GM18499 (cell line): ENCODE results near the gene KANSL2.
"Not testable (repeated sequence)": the region's sequence is repeated elsewhere in the genome, so short reads cannot be mapped to it uniquely, and the experiment has no call there.

Experiments used
- ATAC-seq: cut with Tn5 transposase; IDR thresholded peaks from one replicate; pipeline ENCODE4 v1.9.1; 2021; ENCODE audit warnings: moderate number of reproducible peaks; ENCODE audit not compliant: insufficient read depth, unreplicated experiment

The KANSL2 gene, protein sequence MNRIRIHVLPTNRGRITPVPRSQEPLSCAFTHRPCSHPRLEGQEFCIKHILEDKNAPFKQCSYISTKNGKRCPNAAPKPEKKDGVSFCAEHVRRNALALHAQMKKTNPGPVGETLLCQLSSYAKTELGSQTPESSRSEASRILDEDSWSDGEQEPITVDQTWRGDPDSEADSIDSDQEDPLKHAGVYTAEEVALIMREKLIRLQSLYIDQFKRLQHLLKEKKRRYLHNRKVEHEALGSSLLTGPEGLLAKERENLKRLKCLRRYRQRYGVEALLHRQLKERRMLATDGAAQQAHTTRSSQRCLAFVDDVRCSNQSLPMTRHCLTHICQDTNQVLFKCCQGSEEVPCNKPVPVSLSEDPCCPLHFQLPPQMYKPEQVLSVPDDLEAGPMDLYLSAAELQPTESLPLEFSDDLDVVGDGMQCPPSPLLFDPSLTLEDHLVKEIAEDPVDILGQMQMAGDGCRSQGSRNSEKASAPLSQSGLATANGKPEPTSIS

DNA sequence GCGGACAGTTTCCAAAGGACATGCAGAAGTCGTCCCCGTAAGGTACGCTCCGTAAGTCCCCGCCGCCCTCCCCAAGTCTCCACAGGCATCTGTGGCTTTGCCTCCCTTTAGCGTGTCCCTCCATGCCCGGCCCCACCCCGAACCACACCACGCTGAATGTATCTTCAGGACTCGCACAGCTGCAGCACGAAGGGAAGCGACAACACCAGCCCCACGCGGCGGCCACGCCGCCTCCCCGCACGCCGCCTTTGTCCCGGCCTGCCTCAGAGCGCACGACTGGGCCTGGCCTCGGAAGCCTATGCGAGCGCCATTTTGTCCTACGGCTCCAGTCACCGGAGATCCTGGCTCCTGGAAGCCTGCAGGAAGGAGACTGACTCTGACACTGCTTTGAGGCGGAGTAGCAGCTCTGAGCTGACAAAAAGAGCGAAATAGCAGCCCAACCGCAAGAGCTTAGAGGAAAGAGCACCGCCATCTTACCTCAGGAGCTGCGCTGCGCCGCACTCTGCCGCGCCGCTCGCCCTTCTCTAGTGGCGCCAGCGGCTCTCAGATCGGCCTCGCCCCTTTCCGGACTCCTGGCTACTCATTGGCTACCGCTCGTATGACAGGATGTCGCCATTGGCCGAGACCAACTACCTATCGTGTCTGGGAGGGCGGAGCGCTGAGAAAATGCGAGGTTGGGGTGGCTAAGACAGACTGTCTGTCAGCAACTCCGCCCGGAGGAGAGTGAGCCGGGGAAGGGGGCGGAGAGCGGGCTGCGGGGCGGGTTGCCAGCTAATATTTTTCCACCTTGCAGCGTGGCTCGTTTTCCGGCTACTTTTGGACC is at the start of gene KANSL2:
KANSL2 (minus strand) TSS at position 529 of the 823 bp plus-strand sequence. CDS start 606 bp downstream, outside the sequence.
- ATAC-seq, result peak; percentile 98

GRCh38 chr12:48728807-48729206 is 46.8 kb upstream of the KANSL2 start:
- ATAC-seq, result no peak

DNA sequence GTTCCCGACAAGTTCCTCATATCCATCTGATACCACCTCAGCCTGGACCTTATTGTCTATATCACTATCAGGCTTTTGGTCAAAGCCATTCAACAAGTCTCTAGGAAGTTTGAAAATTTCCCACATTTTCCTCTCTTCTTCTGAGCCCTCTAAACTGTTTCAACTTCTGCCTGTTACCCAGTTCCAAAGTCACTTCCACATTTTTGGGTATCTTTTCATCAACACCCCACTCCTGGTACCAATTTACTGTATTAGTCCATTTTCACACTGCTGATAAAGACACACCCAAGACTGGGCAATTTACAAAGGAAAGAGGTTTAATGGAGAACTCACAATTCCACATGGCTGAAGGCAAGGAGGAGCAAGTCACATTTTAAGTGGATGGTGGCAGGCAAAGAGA is 38.7 kb upstream of the KANSL2 start:
- not testable (repeated sequence) for ATAC-seq

DNA sequence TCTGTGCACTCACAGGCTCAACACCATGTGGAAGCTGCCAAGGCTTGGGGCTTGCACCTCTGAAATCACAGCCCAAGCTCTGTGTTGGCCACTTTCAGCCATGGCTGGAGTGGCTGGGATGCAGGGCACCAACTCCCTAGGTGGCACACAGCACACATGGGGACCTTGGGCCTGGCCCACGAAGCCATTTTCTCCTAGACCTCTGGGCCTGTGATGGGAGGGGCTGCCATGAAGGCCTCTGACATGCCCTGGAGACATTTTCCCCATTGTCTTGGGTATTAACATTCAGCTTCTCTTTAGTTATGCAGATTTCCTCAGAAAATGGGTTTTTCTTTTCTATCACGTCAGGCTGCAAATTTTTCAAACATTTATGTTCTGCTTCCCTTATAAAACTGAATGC is 38.1 kb upstream of the KANSL2 start:
- not testable (repeated sequence) for ATAC-seq

- not testable (repeated sequence) for ATAC-seq
These were observed 37.0 kb upstream of the KANSL2 start for GRCh38 chr12:48719002-48719401.

GRCh38 chr12:48717252-48717695 is 35.2 kb upstream of the KANSL2 start:
- ATAC-seq, result no peak

- ATAC-seq, result peak; percentile 89
These were observed 34.6 kb upstream of the KANSL2 start, which contains the start of gene CCNT1 for GRCh38 chr12:48716493-48717251. TSS of gene CCNT1 (minus strand) at chr12:48716707. CDS start at chr12:48716675, 32 bp downstream.

- no peak for ATAC-seq
These were observed 34.1 kb upstream of the KANSL2 start for GRCh38 chr12:48716168-48716492.

- ATAC-seq, result no peak
These were observed 30.2 kb upstream of the KANSL2 start for GRCh38 chr12:48712209-48712608.

GRCh38 chr12:48698822-48699221 is 16.8 kb upstream of the KANSL2 start:
- not testable (repeated sequence) for ATAC-seq

GRCh38 chr12:48696626-48697025 is 14.6 kb upstream of the KANSL2 start:
- no peak for ATAC-seq

- no peak for ATAC-seq
These were observed 13.8 kb upstream of the KANSL2 start for GRCh38 chr12:48695859-48696258.

DNA sequence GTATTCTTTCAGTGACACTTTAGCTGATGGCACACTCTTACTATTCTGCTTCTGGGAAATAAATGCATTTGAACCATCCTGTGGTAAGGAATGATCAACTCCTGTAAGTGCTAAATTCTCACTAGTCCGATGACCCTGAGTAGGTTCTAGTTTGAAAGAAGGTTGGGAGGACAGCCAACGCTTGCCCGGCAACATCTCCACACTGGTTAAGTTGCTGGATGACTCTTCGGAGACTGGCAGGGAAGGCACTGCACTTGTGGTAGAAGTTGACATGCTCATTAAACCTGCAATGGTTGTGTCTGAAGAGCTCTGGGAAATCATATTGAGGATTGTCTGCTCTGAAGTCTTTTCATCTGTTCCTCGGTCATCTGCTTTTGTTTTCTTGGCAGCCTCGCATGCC is 12.0 kb upstream of the KANSL2 start:
- no peak for ATAC-seq

- no peak for ATAC-seq
These were observed 11.5 kb upstream of the KANSL2 start for GRCh38 chr12:48693572-48693971.

- ATAC-seq, result no peak
These were observed 9.9 kb upstream of the KANSL2 start for GRCh38 chr12:48691826-48692487.

DNA sequence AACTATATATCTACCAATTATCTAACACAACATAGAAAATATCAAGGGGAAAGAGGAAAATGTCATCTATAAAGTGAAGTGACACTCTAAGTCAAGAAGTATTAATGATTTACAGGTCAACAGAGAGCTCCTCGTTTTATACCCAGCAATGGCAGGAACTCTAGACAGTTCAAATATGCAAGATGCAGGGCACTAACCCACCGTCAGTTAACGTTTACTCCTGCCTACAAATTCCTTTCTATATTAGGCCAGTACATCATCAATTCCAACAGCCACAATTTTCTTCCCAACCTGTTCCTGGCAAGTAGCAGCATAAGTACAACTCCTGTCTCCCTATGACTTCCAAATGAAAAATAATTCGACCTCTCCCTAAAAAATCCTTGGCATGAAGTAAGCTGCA is 9.0 kb upstream of the KANSL2 start:
- no peak for ATAC-seq

DNA sequence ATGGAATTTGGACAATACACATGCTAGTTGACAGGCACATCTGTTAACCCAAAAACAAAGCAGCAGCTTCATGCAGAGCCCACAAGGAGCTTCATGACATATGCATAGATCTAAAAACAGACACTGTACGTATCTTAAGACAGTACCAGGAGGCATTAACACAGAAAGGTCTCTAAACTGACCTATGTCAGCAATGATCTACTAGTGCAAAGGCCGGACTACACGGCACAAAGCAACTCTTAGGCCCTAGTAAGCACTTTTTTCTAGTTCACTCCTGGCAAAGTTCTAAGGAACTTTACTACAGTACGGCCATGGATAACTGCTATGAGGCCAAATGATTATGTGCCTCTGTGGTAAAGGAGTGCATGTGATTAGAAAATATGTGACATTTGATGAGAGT is 8.4 kb upstream of the KANSL2 start:
- ATAC-seq, result no peak

GRCh38 chr12:48688836-48689235 is 6.8 kb upstream of the KANSL2 start:
- ATAC-seq, result no peak

- ATAC-seq, result no peak
These were observed 5.6 kb upstream of the KANSL2 start for GRCh38 chr12:48687592-48687991.
